Measurements from ENCODE around the gene FBXW8. TPM values are rescaled to one million over a fixed set of nuclear protein-coding genes. Genes with fewer than 3 reads are reported as not detected.
A peak's percentile ranks its signal among the peaks of the same experiment; 100 is the strongest.

FBXW8 gene
- polyA plus RNA-seq, 4 donors: 23.3 to 27.8 (median 24.3) TPM

DNA sequence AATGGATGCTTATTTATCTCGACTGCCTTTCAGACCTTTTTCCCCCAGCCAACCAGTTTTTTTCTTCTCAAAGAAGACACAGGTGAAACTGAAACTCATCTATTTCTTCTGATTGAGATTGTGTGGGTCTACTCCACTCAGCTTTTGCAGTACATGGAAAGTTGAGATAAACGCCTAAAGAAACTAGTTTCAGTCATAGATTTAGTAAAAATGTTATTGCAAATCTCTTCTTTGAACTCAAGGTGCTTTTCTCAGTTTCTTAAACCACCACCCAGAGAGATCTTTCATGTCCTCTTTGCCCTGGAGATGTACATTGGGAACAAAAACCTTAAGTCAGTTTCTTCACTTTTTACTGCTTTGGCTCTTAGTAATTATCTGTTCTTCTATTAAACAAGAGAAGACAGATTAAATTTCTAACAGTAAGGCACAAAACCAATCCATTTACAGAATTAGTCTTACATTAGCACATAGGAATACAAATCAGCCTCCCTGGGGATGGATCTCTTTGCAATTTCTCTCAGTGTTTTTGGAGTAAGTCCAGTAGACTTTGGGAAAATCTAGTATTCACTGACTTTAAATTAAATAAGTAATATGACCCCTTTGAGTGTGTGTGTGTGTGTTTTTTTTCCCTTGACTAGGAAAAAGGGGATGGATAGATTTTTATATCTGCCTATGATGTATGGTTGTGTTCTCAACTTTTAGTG lies 11.6 kb downstream of the FBXW8 start:
- no peak for DNase-seq (ENCODE audit: low read depth in 4 of 4, low spot score in 2 of 4)

- DNase-seq (ENCODE audit: low read depth in 4 of 4, low spot score in 2 of 4): no peak
These were observed 14.1 kb downstream of the FBXW8 start for GRCh38 chr12:116924558-116925453.

- no peak for DNase-seq (ENCODE audit: low read depth in 4 of 4, low spot score in 2 of 4)
These were observed 15.8 kb downstream of the FBXW8 start for GRCh38 chr12:116926283-116927243.

- DNase-seq (ENCODE audit: low read depth in 4 of 4, low spot score in 2 of 4): no peak
These were observed 16.6 kb downstream of the FBXW8 start for GRCh38 chr12:116927244-116927940.

DNA sequence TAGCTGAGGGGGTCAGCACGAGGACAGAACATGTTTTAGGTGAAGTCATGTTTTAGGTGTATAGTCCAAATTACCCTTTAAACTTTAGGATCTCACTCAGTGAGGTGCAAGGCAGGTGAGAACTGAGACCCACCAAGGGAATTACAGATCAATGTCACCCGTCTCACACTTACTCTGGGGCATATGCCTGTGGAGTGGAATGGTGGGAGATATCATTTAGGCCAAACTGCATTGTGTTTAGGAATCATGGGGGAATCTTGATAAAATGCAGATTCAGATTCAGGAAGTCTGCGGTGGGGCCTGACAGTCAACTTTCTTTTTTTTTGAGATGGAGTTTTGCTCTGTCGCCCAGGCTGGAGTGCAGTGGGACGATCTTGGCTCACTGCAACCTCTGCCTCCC lies 17.8 kb downstream of the FBXW8 start:
- no peak for DNase-seq (ENCODE audit: low read depth in 4 of 4, low spot score in 2 of 4)

GRCh38 chr12:116929885-116930284 lies 19.1 kb downstream of the FBXW8 start:
- no peak for DNase-seq (ENCODE audit: low read depth in 4 of 4, low spot score in 2 of 4)

GRCh38 chr12:116931665-116932064 lies 20.9 kb downstream of the FBXW8 start:
- no peak for DNase-seq (ENCODE audit: low read depth in 4 of 4, low spot score in 2 of 4)

DNA sequence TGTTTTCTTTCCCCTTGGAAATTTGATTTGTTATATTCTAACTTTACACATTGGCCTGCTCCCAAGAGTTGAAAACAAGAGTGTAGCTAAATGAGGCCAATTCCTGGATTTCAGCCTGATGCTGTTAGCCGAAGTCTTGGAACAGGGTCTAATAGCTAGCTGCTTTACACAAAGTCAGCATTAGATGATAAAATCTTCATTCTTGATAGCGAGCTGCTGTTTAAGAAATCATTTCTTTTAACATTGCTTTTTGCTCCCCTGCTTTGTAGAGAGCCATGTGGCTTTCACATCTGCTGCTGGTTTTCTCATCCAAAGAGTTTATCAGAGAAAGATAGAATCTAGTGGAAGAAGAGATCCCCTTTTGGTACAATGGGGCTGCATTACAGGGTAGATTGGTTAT lies 22.3 kb downstream of the FBXW8 start:
- no peak for DNase-seq (ENCODE audit: low read depth in 4 of 4, low spot score in 2 of 4)

- no peak for DNase-seq (ENCODE audit: low read depth in 4 of 4, low spot score in 2 of 4)
These were observed 22.9 kb downstream of the FBXW8 start for GRCh38 chr12:116933512-116934246.

- no peak for DNase-seq (ENCODE audit: low read depth in 4 of 4, low spot score in 2 of 4)
These were observed 24.4 kb downstream of the FBXW8 start for GRCh38 chr12:116934908-116935705.

- DNase-seq (ENCODE audit: low read depth in 4 of 4, low spot score in 2 of 4): peak; percentile 37 to 82 (median 70)
These were observed 26.9 kb downstream of the FBXW8 start for GRCh38 chr12:116937640-116938039.

DNA sequence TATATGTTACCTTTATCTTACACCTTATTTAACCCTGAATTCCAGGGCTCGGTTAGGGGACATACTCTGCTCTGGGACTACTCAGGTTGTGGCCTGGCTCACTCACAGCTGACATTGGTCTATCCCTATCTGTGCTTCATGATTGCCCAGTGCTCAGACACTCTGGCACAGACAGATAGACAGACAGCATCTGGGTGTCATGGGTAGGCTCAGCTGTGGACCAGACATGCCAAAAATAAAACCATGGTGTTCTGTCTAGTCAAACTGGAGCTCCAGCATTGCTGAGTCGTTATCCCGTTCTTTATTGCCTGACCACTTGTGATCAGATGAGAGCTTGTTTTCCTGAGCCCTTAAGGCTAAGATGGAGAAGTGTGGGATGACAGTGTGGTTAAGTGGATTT lies 29.0 kb downstream of the FBXW8 start:
- no peak for DNase-seq (ENCODE audit: low read depth in 4 of 4, low spot score in 2 of 4)

DNA sequence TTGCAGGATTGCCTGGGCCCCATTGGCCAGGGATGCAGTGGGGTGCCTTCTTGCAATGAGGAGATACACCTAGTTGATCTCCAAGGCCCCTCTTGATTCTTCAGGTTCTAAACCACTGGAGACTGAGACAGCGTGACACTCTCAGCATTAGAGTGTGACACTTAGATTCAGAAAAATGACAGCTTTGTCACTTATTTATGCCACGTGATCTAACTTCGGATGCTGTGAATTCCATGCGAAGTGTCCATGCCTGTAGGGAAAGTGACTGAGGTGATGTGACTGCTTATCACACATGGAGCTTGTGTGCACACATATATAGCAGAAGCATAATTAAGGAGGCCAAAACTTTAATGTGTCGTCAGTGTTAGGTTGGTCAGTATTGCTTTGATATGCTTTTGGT lies 30.4 kb downstream of the FBXW8 start:
- DNase-seq (ENCODE audit: low read depth in 4 of 4, low spot score in 2 of 4): no peak

GRCh38 chr12:116943419-116944372 lies 32.9 kb downstream of the FBXW8 start:
- no peak for DNase-seq (ENCODE audit: low read depth in 4 of 4, low spot score in 2 of 4)

GRCh38 chr12:116945886-116946550 lies 35.3 kb downstream of the FBXW8 start:
- DNase-seq (ENCODE audit: low read depth in 4 of 4, low spot score in 2 of 4): no peak

- DNase-seq (ENCODE audit: low read depth in 4 of 4, low spot score in 2 of 4): no peak
These were observed 37.5 kb downstream of the FBXW8 start for GRCh38 chr12:116948298-116948697.
